Colonic mucosa (tissue), 4 donors: ENCODE measurements around the gene PLXNA3. TPM values are rescaled to one million over a fixed set of nuclear protein-coding genes. Genes with fewer than 3 reads are reported as not detected.
A peak's percentile ranks its signal among the peaks of the same experiment; 100 is the strongest.

Source experiments
- DNase-seq: peaks from one replicate; pipeline ENCODE4 v3.0.0-alpha.2; 2020
- H3K27ac ChIP-seq: fragments of 200-600 bp; one replicate; pipeline ENCODE4 v1.8.0; 2021
- H3K27me3 ChIP-seq: fragments of 200-600 bp; one replicate; pipeline ENCODE4 v1.8.0; 2021
- H3K36me3 ChIP-seq: fragments of 200-600 bp; one replicate; pipeline ENCODE4 v1.8.0; 2021
- H3K4me1 ChIP-seq: fragments of 200-600 bp; one replicate; pipeline ENCODE4 v1.8.0; 2021; ENCODE audit warnings: mild to moderate bottlenecking
- H3K4me3 ChIP-seq: fragments of 200-600 bp; one replicate; pipeline ENCODE4 v1.8.0; 2021
- H3K9ac ChIP-seq, 2 donors: one replicate each; pipeline ENCODE4 v1.7.0; 2013; ENCODE audit warnings: control low read depth in 2 of 2, low read depth in 2 of 2, low read length in 2 of 2
- H3K9me3 ChIP-seq: fragments of 200-600 bp; one replicate; pipeline ENCODE4 v1.8.0; 2021
- intact Hi-C: fragments of 100-400 bp; cut with DNase I; formaldehyde crosslinking; loops from one replicate; pipeline ENCODE4 v1.14.1; 2022
- total RNA-seq, 2 donors: library from RNA; stranded (reverse); fragmentation: NEBNext Ultra II Directional in 1 of 2; extraction: Animal tissue kit (Norgen Biotek cat#: 25700) in 1 of 2; gene quantifications; one replicate each; pipeline ENCODE4 v1.2.1, GENCODE V29; 2021
- TF ChIP-seq, protein P1 (sequence below): fragments of 200-600 bp; IDR thresholded peaks from one replicate; pipeline ENCODE4 v1.8.0; 2022; ENCODE audit warnings: antibody characterized with exemption, mild to moderate bottlenecking
- donor health status: healthy.
- donor health status: DM: no; HTN: no; CAD: no.
- donor health status: DM: no; HTN: no; CAD: no.

The PLXNA3 gene
- total RNA-seq, 2 donors from 2014 or later: 37.7 to 43.9 TPM

DNA sequence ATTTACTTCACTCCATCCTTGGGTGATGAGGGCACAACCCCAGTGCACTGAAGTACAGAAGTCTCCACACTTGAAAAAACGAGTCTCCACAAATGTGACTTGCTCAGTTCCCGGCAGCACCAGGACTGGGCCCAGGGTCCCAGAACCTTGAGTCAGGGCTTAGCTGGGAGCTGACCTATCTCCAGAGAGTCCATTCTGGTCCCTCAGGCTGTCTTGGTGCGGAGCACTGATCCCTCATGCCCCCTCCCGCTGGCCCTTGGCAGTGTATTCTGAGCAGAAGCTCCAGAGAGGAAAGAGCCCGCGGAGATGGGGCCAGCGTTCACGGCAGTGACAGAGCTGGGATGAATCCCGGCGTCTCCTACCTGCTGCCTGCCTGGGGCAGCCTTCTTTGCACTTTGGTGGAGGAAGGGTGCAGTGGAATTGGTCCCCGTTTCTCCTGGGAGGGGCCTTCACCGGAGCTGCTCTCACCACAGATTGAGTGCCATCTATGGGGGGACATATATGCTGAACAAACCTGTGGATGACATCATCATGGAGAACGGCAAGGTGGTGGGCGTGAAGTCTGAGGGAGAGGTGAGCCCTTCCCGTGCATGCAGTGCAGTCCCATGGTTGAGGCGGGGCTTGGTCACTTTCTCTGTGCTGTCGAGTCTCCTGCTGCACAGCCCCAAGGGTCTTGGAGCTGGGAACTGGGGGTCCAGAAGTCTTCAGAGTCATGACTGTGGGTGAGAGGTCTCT, 17.3 kb upstream of the PLXNA3 start:
- intact Hi-C loops: no loop called here
- no peak for DNase-seq
- no peaks in the 10 kb centered on the region for H3K4me1 ChIP-seq

DNA sequence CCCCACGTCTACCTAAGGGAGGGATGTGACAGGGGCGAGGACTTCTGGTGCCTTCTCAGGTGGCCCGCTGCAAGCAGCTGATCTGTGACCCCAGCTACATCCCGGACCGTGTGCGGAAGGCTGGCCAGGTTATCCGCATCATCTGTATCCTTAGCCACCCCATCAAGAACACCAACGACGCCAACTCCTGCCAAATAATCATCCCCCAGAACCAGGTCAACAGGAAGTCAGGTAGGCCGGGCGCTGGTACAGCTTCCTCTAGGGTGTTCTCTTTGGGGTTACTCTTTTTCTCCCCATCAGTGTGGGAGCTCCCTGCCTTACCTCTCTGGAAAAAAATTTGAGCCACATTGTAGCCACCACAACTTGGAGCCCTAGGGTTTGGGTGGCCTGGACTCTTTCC, 16.5 kb upstream of the PLXNA3 start:
- no peaks in the 10 kb centered on the region for H3K4me1 ChIP-seq
- TF ChIP-seq, protein P1, sequence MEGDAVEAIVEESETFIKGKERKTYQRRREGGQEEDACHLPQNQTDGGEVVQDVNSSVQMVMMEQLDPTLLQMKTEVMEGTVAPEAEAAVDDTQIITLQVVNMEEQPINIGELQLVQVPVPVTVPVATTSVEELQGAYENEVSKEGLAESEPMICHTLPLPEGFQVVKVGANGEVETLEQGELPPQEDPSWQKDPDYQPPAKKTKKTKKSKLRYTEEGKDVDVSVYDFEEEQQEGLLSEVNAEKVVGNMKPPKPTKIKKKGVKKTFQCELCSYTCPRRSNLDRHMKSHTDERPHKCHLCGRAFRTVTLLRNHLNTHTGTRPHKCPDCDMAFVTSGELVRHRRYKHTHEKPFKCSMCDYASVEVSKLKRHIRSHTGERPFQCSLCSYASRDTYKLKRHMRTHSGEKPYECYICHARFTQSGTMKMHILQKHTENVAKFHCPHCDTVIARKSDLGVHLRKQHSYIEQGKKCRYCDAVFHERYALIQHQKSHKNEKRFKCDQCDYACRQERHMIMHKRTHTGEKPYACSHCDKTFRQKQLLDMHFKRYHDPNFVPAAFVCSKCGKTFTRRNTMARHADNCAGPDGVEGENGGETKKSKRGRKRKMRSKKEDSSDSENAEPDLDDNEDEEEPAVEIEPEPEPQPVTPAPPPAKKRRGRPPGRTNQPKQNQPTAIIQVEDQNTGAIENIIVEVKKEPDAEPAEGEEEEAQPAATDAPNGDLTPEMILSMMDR: no peak
- H3K27ac ChIP-seq: no peak overlapping the region
- DNase-seq: no peak
- H3K27me3 ChIP-seq: no peaks in the 10 kb centered on the region
- no peaks in the 10 kb centered on the region for H3K9me3 ChIP-seq
- intact Hi-C loops: no loop called here
- no peak overlapping the region for H3K9ac ChIP-seq
- H3K4me3 ChIP-seq: no peak overlapping the region
- H3K36me3 ChIP-seq: no peaks in the 10 kb centered on the region

More for the DNA sequence above, 17.3 kb upstream of the PLXNA3 start:
- Histone ChIP-seq H3K9ac (no peak overlapping the region), H3K9me3 (no peaks in the 10 kb centered on the region), H3K36me3 (no peaks in the 10 kb centered on the region), H3K27me3 (no peaks in the 10 kb centered on the region), H3K27ac (no peak overlapping the region), H3K4me3 (no peak overlapping the region)
- TF ChIP-seq, protein P1: no peak

DNA sequence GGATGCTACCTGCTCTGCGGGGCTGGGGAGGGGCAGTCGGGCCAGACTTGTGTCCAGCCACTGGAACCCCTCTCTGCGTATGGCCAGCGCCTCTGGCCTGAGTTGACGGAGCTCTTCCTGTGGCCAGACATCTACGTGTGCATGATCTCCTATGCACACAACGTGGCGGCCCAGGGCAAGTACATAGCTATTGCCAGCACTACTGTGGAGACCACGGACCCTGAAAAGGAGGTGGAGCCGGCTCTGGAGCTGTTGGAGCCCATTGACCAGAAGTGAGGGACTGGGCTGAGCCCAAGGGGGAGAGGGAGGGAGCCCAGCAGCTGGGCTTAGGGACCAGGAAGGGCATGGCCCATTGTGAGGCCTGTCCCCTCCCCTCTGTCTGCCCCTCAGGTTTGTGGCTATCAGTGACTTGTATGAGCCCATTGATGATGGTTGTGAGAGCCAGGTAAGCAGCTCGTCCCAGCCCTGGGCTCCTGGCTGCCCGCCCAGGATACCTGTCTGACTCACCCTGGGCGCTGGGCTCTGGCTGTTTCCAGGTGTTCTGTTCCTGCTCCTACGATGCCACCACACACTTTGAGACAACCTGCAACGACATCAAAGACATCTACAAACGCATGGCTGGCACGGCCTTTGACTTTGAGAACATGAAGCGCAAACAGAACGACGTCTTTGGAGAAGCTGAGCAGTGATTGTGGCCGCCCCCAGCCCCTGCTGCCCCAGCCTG, 15.9 kb upstream of the PLXNA3 start:
- no peak overlapping the region for H3K4me3 ChIP-seq
- no peak for DNase-seq
- no peak overlapping the region for H3K9ac ChIP-seq
- TF ChIP-seq, protein P1: no peak
- H3K27ac ChIP-seq: no peak overlapping the region
- H3K9me3 ChIP-seq: no peaks in the 10 kb centered on the region
- no peaks in the 10 kb centered on the region for H3K27me3 ChIP-seq
- no peaks in the 10 kb centered on the region for H3K4me1 ChIP-seq
- intact Hi-C loops: no loop called here
- H3K36me3 ChIP-seq: no peaks in the 10 kb centered on the region

DNA sequence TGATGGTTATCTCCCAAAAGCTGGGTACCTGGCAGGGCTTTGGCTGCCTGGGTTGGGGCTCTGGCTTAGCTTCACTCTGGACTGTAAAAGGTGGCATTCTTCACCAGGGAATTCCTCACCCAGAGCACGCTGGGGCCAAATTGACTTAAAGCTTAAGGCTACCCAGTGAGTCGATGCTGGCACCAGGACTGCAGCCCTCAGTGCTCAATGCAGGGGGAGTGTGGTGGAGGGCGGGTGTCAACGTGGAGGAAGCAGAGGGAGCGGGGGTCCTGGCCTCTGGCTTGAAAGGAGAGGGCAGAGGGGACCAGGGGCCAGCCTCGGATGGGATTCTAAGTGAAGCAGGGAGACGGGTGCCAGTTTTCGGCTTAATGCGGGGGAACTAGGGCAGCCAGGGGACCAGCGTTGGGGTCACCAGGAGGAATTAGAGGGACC, 14.6 kb upstream of the PLXNA3 start:
- H3K4me1 ChIP-seq: no peaks in the 10 kb centered on the region
- intact Hi-C loops: no loop called here
- TF ChIP-seq, protein P1: no peak
- H3K4me3 ChIP-seq: peak overlapping the region; percentile 54
- H3K9ac ChIP-seq: peak overlapping the region; percentile 46 to 72
- peak overlapping the region; percentile 65 for H3K27ac ChIP-seq
- DNase-seq: no peak
- no peaks in the 10 kb centered on the region for H3K27me3 ChIP-seq
- no peaks in the 10 kb centered on the region for H3K9me3 ChIP-seq
- peaks cover under 1% of the 10 kb centered on the region for H3K36me3 ChIP-seq

DNA sequence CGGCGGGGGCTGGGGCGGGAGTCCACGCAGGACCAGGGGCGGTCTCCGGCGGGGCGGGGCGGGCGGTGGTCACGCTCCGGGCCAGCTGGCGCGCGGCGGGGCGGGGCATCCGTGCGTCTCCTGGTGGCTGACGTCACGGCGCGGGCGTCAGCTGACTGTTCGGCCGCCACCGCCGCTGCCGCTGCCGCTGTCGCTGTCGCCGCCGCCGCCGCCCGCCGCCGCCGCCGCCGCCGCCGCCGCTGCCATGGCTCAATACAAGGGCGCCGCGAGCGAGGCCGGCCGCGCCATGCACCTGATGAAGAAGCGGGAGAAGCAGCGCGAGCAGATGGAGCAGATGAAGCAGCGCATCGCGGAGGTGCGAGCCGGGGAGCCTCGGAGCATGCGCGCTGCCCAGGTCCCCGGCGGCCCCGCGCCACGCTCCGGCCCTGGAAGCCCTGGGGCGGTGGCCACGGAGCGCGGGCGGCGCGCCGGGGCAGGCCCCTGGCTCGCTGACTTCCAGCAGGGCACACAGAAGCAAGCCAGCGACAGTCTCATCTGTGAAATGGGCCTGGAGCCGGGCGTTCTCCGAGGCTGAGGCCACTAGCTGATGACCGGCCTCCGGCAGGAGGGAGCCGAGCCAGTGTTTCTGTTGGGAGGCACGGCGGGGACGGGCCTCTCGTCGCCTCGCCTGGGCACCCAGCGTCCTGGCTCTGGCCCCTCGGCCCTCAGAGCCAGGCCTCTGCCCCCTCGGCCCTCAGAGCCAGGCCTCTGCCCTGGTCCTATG, 13.9 kb upstream of the PLXNA3 start, which contains the start of gene FAM50A:
Gene FAM50A, plus strand, starts transcription at position 150 of the 763 bp plus-strand sequence. Its CDS starts 95 bp downstream, at position 245.
- H3K27me3 ChIP-seq: no peaks in the 10 kb centered on the region
- TF ChIP-seq, protein P1: no peak
- H3K36me3 ChIP-seq: peaks cover 7% of the 10 kb centered on the region
- peak within 1 kb of the TSS; percentile 72 to 81 for H3K9ac ChIP-seq
- H3K4me1 ChIP-seq: no peaks in the 10 kb centered on the region
- H3K27ac ChIP-seq: peak within 1 kb of the TSS; percentile 65
- peak within 1 kb of the TSS; percentile 54 for H3K4me3 ChIP-seq
- intact Hi-C loops: no loop called here
- no peaks in the 10 kb centered on the region for H3K9me3 ChIP-seq
- DNase-seq: peak; percentile 79
